AG10803 (cell line): ENCODE data around the gene JOSD1.

Source experiments
- DNase-seq: peaks from one replicate; pipeline ENCODE4 v3.0.0; 2010; ENCODE audit warnings: low read depth
- H3K4me3 ChIP-seq: 2 replicates; pipeline ENCODE4 v1.5.1; 2011; ENCODE audit warnings: mild to moderate bottlenecking, low read length, control low read depth
- TF ChIP-seq, protein P1 (sequence below): conservative IDR thresholded peaks from 2 replicates; pipeline ENCODE4 v1.5.1; 2011; ENCODE audit warnings: mild to moderate bottlenecking, low read length, control low read depth, inconsistent platforms

Gene JOSD1

DNA sequence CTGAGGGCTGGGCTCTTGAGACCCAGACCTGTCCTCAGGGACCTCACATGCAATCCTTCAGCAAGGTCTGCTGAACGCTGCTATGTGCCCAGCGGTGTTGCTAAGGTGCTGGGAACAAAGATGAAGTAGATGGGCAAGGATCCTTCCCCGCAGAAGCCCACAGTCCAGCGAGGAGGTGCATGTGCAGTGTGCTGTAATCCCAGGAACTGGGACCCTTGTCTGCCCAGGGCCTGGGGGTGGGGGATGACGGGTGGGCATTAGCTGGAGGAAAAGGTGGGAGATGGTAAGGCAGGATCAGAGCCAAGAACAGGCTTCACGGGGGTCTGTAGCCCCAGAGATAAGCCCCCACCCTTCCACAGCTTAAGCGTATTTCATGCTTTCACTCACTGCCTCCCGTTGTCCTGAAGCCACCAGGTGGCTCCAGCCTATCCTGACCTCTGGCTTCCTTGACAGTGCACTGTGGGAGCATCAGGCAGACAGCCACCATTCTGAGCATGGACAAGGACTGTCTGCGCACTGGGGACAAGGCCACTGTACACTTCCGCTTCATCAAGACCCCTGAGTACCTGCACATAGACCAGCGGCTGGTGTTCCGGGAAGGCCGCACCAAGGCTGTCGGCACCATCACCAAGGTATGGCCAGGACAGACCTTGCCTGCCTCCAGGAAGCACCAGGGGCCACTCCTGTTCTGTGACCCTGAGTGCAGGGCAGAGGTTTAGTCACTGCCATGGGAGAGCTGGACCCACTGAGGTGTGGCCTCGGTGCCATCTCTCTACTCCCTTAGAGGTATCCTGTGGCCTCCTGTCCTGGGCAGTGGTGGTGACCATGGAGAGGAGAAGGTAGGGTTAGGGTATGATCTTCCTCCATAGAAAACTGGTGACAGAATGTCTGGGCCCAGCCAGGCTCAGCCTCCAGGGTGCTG lies 27.0 kb upstream of the JOSD1 start:
- TF ChIP-seq, protein P1, sequence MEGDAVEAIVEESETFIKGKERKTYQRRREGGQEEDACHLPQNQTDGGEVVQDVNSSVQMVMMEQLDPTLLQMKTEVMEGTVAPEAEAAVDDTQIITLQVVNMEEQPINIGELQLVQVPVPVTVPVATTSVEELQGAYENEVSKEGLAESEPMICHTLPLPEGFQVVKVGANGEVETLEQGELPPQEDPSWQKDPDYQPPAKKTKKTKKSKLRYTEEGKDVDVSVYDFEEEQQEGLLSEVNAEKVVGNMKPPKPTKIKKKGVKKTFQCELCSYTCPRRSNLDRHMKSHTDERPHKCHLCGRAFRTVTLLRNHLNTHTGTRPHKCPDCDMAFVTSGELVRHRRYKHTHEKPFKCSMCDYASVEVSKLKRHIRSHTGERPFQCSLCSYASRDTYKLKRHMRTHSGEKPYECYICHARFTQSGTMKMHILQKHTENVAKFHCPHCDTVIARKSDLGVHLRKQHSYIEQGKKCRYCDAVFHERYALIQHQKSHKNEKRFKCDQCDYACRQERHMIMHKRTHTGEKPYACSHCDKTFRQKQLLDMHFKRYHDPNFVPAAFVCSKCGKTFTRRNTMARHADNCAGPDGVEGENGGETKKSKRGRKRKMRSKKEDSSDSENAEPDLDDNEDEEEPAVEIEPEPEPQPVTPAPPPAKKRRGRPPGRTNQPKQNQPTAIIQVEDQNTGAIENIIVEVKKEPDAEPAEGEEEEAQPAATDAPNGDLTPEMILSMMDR: no peak
- DNase-seq: no peak
- H3K4me3 ChIP-seq: no peak overlapping the region

DNA sequence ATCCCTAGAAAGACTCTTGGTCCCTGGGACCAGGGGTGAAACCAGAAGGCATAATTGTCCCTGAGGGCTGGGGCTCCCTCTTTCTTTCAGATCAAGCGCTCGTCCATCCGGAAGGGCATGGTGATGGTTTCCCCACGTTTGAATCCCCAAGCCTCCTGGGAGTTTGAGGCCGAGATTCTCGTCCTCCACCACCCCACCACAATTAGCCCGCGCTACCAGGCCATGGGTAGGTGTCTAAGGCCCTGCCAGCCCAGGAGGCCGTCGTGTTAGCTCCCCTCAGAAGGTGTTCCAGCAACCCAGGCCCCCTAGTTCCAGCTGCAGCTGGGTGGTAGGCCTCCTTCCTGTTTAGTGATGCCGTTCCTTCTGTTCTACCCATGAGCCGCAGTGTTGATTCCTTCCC lies 26.4 kb upstream of the JOSD1 start:
- no peak overlapping the region for H3K4me3 ChIP-seq
- TF ChIP-seq, protein P1: no peak
- DNase-seq: no peak

DNA sequence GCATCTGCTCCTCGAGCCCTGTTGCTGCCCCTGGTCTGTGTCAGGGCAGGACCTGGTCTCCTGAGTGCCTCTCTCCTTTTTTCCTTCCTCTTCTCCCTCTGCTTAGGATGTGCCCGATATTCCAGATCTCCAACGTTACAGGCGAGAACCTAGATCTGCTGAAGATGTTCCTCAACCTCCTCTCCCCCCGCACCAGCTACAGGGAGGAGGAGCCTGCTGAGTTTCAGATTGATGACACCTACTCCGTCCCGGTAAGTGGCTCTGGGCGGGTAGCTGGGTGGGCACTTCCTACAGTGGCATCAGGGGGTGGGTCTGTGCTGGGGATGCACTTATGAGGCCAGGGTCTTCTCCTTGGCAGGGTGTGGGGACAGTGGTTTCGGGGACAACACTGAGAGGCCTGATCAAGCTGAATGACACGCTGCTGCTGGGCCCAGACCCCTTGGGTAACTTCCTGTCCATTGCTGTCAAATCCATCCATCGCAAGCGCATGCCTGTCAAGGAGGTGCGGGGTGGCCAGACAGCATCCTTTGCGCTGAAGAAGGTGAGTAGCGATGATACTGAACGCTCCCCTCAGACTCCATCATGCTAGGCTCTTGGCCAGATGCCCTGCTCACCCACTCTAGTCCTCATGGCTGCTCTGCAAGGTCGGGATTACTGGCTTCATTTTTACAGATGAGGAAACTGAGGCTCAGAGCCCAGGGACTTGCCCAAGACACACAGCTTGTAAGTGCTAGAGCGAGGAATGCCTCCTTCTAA lies 25.3 kb upstream of the JOSD1 start:
- TF ChIP-seq, protein P1: no peak
- H3K4me3 ChIP-seq: no peak overlapping the region

DNA sequence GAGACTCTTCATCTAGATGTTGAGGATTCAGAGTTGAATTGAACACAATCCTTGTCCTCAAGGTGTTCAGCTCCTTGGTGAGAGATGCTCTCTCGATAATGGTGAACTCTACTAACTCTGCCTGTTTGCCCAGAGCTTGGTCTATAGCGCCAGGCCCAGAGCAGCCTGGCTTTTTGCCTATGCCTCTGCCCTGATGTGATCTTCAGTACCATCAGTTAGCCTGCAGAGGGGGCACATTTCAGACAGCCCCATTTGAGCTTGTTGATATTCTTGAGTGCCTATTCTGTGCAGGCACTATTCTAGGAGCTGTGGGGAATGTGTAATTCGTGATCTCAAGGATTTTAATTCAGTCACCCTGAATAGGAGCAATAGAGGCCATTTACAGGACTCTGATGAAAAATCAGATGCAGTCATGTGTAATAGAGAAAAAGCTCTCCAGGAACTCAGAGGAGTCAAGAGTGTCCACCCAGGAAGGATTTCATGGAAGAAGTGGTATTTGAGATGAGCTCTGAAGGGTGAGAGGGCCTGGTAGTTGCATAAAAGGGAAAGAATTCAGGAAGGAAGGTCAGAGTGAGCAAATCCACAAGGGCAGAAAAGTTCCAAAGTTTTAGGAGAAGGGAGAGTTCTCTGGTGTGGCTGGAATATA lies 24.3 kb upstream of the JOSD1 start:
- H3K4me3 ChIP-seq: no peak overlapping the region
- DNase-seq: peak; percentile 33
- TF ChIP-seq, protein P1: peak; percentile 59

More for the DNA sequence above, 25.3 kb upstream of the JOSD1 start:
- no peak for DNase-seq

DNA sequence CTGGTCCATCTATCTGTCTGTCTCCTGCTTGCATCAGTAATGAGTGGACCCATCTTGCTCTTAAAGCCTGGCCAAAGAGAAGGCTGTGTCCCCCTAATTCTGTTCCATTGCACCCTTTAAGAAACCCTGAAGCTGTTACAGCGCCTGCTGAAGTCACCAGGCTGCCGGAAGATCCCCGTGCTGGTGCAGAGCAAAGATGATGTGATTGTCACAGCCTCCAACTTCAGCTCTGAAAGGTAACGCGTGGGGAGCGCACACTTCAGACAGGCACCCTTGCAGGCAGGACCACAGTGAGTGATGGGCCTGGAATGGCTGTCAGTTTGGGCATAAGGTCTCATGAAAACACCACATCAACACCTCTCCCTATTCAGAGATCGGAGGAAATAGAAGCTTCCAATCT lies 23.4 kb upstream of the JOSD1 start:
- DNase-seq: no peak
- H3K4me3 ChIP-seq: no peak overlapping the region
- TF ChIP-seq, protein P1: no peak

DNA sequence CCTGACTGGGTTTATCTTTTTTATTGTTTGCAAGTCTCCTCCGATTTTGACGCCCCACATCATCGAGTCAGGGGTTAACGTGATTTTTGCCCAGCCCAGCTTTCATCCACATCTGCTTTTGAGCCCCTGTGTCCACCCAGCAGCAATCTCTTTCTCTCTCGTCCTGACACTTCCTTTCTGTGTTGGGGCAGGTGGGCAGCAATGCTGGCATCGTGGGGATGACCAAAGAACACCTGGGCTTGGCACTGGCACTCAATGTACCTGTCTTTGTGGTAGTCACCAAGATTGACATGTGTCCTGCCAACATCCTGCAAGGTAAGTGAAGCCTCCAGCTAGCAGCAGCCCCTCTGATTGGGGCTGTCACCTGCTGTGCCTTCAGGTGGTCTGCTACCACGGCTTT lies 20.8 kb upstream of the JOSD1 start:
- TF ChIP-seq, protein P1: no peak

More for the DNA sequence above, 20.8 kb upstream of the JOSD1 start:
- no peak for DNase-seq
- H3K4me3 ChIP-seq: no peak overlapping the region
